Upper lobe of right lung (tissue), 1 donor: ENCODE data around the gene FAM228B. TPM values are rescaled to one million over a fixed set of nuclear protein-coding genes. Genes with fewer than 3 reads are reported as not detected.

Experiments
- ATAC-seq: fragments of 200-7000 bp; cut with Tn5 transposase; one replicate; pipeline ENCODE4 v1.9.1; 2020; ENCODE audit warnings: mild to moderate bottlenecking, moderate library complexity
- DNase-seq: peaks from one replicate; pipeline ENCODE4 v3.0.0-alpha.2; 2020
- H3K27ac ChIP-seq: fragments of 200-600 bp; one replicate; pipeline ENCODE4 v1.8.0; 2022
- H3K27me3 ChIP-seq: fragments of 200-600 bp; one replicate; pipeline ENCODE4 v1.8.0; 2022; ENCODE audit warnings: mild to moderate bottlenecking
- H3K36me3 ChIP-seq: fragments of 200-600 bp; one replicate; pipeline ENCODE4 v1.8.0; 2022
- H3K4me1 ChIP-seq: fragments of 200-600 bp; one replicate; pipeline ENCODE4 v1.8.0; 2022
- H3K4me3 ChIP-seq: fragments of 200-600 bp; one replicate; pipeline ENCODE4 v1.8.0; 2022; ENCODE audit warnings: mild to moderate bottlenecking
- H3K9me3 ChIP-seq: fragments of 200-600 bp; one replicate; pipeline ENCODE4 v1.8.0; 2022
- CTCF ChIP-seq: fragments of 200-600 bp; IDR thresholded peaks from one replicate; pipeline ENCODE4 v1.8.0; 2022; ENCODE audit warnings: antibody characterized with exemption
- intact Hi-C: fragments of 100-400 bp; cut with DNase I; formaldehyde crosslinking; loops from one replicate; pipeline ENCODE4 v1.11.0; 2022
- total RNA-seq: library from RNA; stranded (reverse); fragmentation: NEBNext Ultra II Directional; extraction: Animal tissue kit (Norgen Biotek cat#: 25700); gene quantifications from one replicate; pipeline ENCODE4 v1.2.1, GENCODE V29; 2021
- donor health status: DM: no; HTN: yes; CAD: no; lungs with severe emphysema.

Gene FAM228B
- total RNA-seq, 1 donor from 2014 or later, result 28.4 TPM

GRCh38 chr2:24164416-24164973 lies 41.2 kb downstream of the FAM228B start:
- Histone ChIP-seq H3K27me3 (no peaks in the 10 kb centered on the region), H3K9me3 (no peaks in the 10 kb centered on the region), H3K27ac (no peak overlapping the region), H3K4me1 (no peaks in the 10 kb centered on the region), H3K36me3 (no peaks in the 10 kb centered on the region), H3K4me3 (no peak overlapping the region)
- TF ChIP-seq CTCF, result peak; percentile 57
- intact Hi-C loops, result no loop called here
- peak; percentile 68 for DNase-seq
- ATAC-seq, result peak; percentile 87

GRCh38 chr2:24169023-24169422 lies 45.8 kb downstream of the FAM228B start:
- no peak for DNase-seq
- H3K36me3 ChIP-seq, result no peaks in the 10 kb centered on the region
- intact Hi-C loops, result no loop called here
- no peak for TF ChIP-seq CTCF
- no peak overlapping the region for H3K27ac ChIP-seq
- no peaks in the 10 kb centered on the region for H3K4me1 ChIP-seq
- ATAC-seq, result no peak
- H3K27me3 ChIP-seq, result no peaks in the 10 kb centered on the region
- no peak overlapping the region for H3K4me3 ChIP-seq
- H3K9me3 ChIP-seq, result no peaks in the 10 kb centered on the region

GRCh38 chr2:24174851-24175277 lies 51.6 kb downstream of the FAM228B start, which contains the start of gene FAM228A:
Gene FAM228A, plus strand, starts transcription at chr2:24175053. Its CDS starts 428 bp downstream, at chr2:24175481.
- DNase-seq, result no peak
- H3K9me3 ChIP-seq, result no peaks in the 10 kb centered on the region
- H3K4me3 ChIP-seq, result no peak within 1 kb of the TSS
- H3K27ac ChIP-seq, result no peak within 1 kb of the TSS
- peak; percentile 33 for ATAC-seq
- intact Hi-C loops, result no loop called here
- TF ChIP-seq CTCF, result no peak
- no peaks in the 10 kb centered on the region for H3K36me3 ChIP-seq
- no peaks in the 10 kb centered on the region for H3K4me1 ChIP-seq
- H3K27me3 ChIP-seq, result no peaks in the 10 kb centered on the region

GRCh38 chr2:24175631-24176187 lies 52.4 kb downstream of the FAM228B start:
- H3K9me3 ChIP-seq, result no peaks in the 10 kb centered on the region
- no peaks in the 10 kb centered on the region for H3K27me3 ChIP-seq
- H3K4me1 ChIP-seq, result no peaks in the 10 kb centered on the region
- H3K27ac ChIP-seq, result no peak overlapping the region
- TF ChIP-seq CTCF, result no peak
- DNase-seq (no peak), ATAC-seq (no peak)
- H3K4me3 ChIP-seq, result no peak overlapping the region
- intact Hi-C loops, result no loop called here
- no peaks in the 10 kb centered on the region for H3K36me3 ChIP-seq

GRCh38 chr2:24176326-24176725 lies 53.1 kb downstream of the FAM228B start:
- DNase-seq (no peak), ATAC-seq (no peak)
- Histone ChIP-seq H3K27me3 (no peaks in the 10 kb centered on the region), H3K36me3 (no peaks in the 10 kb centered on the region), H3K27ac (no peak overlapping the region), H3K4me3 (no peak overlapping the region), H3K4me1 (no peaks in the 10 kb centered on the region), H3K9me3 (no peaks in the 10 kb centered on the region)
- TF ChIP-seq CTCF, result no peak
- intact Hi-C loops, result no loop called here

GRCh38 chr2:24179683-24180082 lies 56.4 kb downstream of the FAM228B start:
- Histone ChIP-seq H3K36me3 (no peaks in the 10 kb centered on the region), H3K4me1 (no peaks in the 10 kb centered on the region), H3K27me3 (no peaks in the 10 kb centered on the region), H3K27ac (no peak overlapping the region), H3K9me3 (no peaks in the 10 kb centered on the region), H3K4me3 (no peak overlapping the region)
- intact Hi-C loops, result no loop called here
- ATAC-seq, result no peak
- TF ChIP-seq CTCF, result no peak
- DNase-seq, result no peak
